ENCODE data around the gene KIAA1614.

KIAA1614 gene

GRCh38 chr1:180908074-180908765, 4.5 kb upstream of the KIAA1614 start:
- DNase-seq (ENCODE audit: low read depth), result no peak
- no peak for TF ChIP-seq CTCF (conservative IDR thresholded peaks at IDR 0.05; ENCODE audit: low read length)
- H3K4me3 ChIP-seq (ENCODE audit: low read length), result no peak overlapping the region

- no peak for DNase-seq (ENCODE audit: low read depth)
- TF ChIP-seq CTCF (conservative IDR thresholded peaks at IDR 0.05; ENCODE audit: low read length), result no peak
- H3K4me3 ChIP-seq (ENCODE audit: low read length), result no peak overlapping the region
These were observed 3.7 kb upstream of the KIAA1614 start for GRCh38 chr1:180909005-180909414.

- TF ChIP-seq CTCF (conservative IDR thresholded peaks at IDR 0.05; ENCODE audit: low read length), result no peak
- DNase-seq (ENCODE audit: low read depth), result no peak
These were observed 3.2 kb upstream of the KIAA1614 start for GRCh38 chr1:180909462-180909976.

GRCh38 chr1:180911640-180912191, 981 bp upstream of the KIAA1614 start:
- no peak for TF ChIP-seq CTCF (conservative IDR thresholded peaks at IDR 0.05; ENCODE audit: low read length)
- peak overlapping the region; percentile 63 for H3K4me3 ChIP-seq (ENCODE audit: low read length)
- peak; percentile 48 for DNase-seq (ENCODE audit: low read depth)

More at GRCh38 chr1:180909462-180909976, 3.2 kb upstream of the KIAA1614 start:
- H3K4me3 ChIP-seq (ENCODE audit: low read length), result no peak overlapping the region

GRCh38 chr1:180912211-180912800, 391 bp upstream of the KIAA1614 start:
- peak; percentile 46 for DNase-seq (ENCODE audit: low read depth)
- TF ChIP-seq CTCF (conservative IDR thresholded peaks at IDR 0.05; ENCODE audit: low read length), result no peak
- peak overlapping the region; percentile 63 for H3K4me3 ChIP-seq (ENCODE audit: low read length)

- TF ChIP-seq CTCF (conservative IDR thresholded peaks at IDR 0.05; ENCODE audit: low read length), result no peak
- DNase-seq (ENCODE audit: low read depth), result no peak
- no peak overlapping the region for H3K4me3 ChIP-seq (ENCODE audit: low read length)
These were observed 2.8 kb downstream of the KIAA1614 start for GRCh38 chr1:180915426-180915965.

All from AG10803 (cell line).